ENCODE data around the gene SRSF6.
"Not testable (repeated sequence)": the region's sequence is repeated elsewhere in the genome, so short reads cannot be mapped to it uniquely, and the experiment has no call there.

- not testable (repeated sequence) for TF ChIP-seq CTCF (conservative IDR thresholded peaks at IDR 0.05 in 1 of 2, IDR thresholded peaks at IDR 0.05 in 1 of 2; ENCODE audit: extremely low read depth in 1 of 2, insufficient read depth in 1 of 2, low read depth in 1 of 2, low read length in 2 of 2); EZH2 (IDR thresholded peaks at IDR 0.05; ENCODE audit: borderline replicate concordance, low read length)
Measured at GRCh38 chr20:43502021-43502420, 44.3 kb downstream of the SRSF6 start.

Measured in mammary epithelial cell (primary cell).